ENCODE data around the gene PPM1M.

Gene PPM1M

GRCh38 chr3:52277972-52278509 is 32.5 kb downstream of the PPM1M start (continued):
- TF ChIP-seq, protein P1, sequence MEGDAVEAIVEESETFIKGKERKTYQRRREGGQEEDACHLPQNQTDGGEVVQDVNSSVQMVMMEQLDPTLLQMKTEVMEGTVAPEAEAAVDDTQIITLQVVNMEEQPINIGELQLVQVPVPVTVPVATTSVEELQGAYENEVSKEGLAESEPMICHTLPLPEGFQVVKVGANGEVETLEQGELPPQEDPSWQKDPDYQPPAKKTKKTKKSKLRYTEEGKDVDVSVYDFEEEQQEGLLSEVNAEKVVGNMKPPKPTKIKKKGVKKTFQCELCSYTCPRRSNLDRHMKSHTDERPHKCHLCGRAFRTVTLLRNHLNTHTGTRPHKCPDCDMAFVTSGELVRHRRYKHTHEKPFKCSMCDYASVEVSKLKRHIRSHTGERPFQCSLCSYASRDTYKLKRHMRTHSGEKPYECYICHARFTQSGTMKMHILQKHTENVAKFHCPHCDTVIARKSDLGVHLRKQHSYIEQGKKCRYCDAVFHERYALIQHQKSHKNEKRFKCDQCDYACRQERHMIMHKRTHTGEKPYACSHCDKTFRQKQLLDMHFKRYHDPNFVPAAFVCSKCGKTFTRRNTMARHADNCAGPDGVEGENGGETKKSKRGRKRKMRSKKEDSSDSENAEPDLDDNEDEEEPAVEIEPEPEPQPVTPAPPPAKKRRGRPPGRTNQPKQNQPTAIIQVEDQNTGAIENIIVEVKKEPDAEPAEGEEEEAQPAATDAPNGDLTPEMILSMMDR (tag by site-specific recombination; IDR thresholded peaks at IDR 0.05) = peak; percentile 65
- no peak for TF ChIP-seq HOXD13 (CRISPR knock-in tag; IDR thresholded peaks at IDR 0.05; ENCODE audit: borderline replicate concordance)
- TF ChIP-seq ZNF501 (tag by site-specific recombination; IDR thresholded peaks at IDR 0.05) = 0 out of 2 replicates have a peak, but pooled peaks have one; percentile 22
- no peak for TF ChIP-seq ZBTB48 (tag by site-specific recombination; IDR thresholded peaks at IDR 0.05)
- TF ChIP-seq ZNF791 (tag by site-specific recombination; IDR thresholded peaks at IDR 0.05) = no peak
- TF ChIP-seq ZNF549 (tag by site-specific recombination; IDR thresholded peaks at IDR 0.05) = no peak
- TF ChIP-seq, protein P2, sequence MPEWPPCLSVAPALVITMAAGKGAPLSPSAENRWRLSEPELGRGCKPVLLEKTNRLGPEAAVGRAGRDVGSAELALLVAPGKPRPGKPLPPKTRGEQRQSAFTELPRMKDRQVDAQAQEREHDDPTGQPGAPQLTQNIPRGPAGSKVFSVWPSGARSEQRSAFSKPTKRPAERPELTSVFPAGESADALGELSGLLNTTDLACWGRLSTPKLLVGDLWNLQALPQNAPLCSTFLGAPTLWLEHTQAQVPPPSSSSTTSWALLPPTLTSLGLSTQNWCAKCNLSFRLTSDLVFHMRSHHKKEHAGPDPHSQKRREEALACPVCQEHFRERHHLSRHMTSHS (tag by site-specific recombination; IDR thresholded peaks at IDR 0.05) = no peak
- no peak for TF ChIP-seq AEBP2 (tag by site-specific recombination; IDR thresholded peaks at IDR 0.05; ENCODE audit: borderline replicate concordance)
- no peak for TF ChIP-seq ZNF140 (tag by site-specific recombination; IDR thresholded peaks at IDR 0.05)
- 0 out of 2 replicates have a peak, but pooled peaks have one; percentile 3 for TF ChIP-seq BCL11A (tag by site-specific recombination; IDR thresholded peaks at IDR 0.05; ENCODE audit: low read depth)

- H3K36me3 ChIP-seq (ENCODE audit: control insufficient read depth in 2 of 2, insufficient read depth in 1 of 2, low read length in 2 of 2) = peaks cover 1 to 28% of the 10 kb centered on the region in 2 experiments; a peak in 2 of 3 replicates
- no peaks in the 10 kb centered on the region for H3K9me3 ChIP-seq (ENCODE audit: control insufficient read depth, insufficient read depth, low read depth, low read length)
- ChIA-PET CTCF (interaction anchor here (0.6 to 1.3 kb wide), 10 partner anchors 8 to 831 kb away, joined by 3 to 6 read pairs (median 3); partner anchors contain the start of genes GPR62 and TWF2), POLR2A (interaction anchor here (0.6 to 2.3 kb wide), 6 partner anchors 9 to 337 kb away, joined by 3 to 23 read pairs (median 4); partner anchors contain the start of genes GLYCTK, PARP3, PPM1M and RRP9)
- H3K4me1 ChIP-seq (ENCODE audit: control insufficient read depth, insufficient read depth, low read length) = no peaks in the 10 kb centered on the region
- peak within 1 kb of the TSS; percentile 82 for H3K4me3 ChIP-seq (ENCODE audit: low read depth, low read length)
- H3K27ac ChIP-seq (ENCODE audit: extremely low read depth, low read depth, low read length) = peak within 1 kb of the TSS; percentile 95
- TF ChIP-seq ZIC2 (tag by site-specific recombination; IDR thresholded peaks at IDR 0.05) (peak; percentile 46), ZNF423 (tag by site-specific recombination; IDR thresholded peaks at IDR 0.05) (peak; percentile 26; the same call in 1 of the 2 replicates), ZFP37 (tag by site-specific recombination; IDR thresholded peaks at IDR 0.05) (0 out of 2 replicates have a peak, but pooled peaks have one; percentile 67), ZNF37A (tag by site-specific recombination; IDR thresholded peaks at IDR 0.05) (no peak), ZNF223 (tag by site-specific recombination; IDR thresholded peaks at IDR 0.05) (no peak), ZNF707 (tag by site-specific recombination; IDR thresholded peaks at IDR 0.05) (no peak), ZNF555 (tag by site-specific recombination; conservative IDR thresholded peaks at IDR 0.05) (no peak), YY2 (tag by site-specific recombination; IDR thresholded peaks at IDR 0.05) (peak; percentile 78), SP2 (tag by site-specific recombination; IDR thresholded peaks at IDR 0.05) (peak; percentile 80), ZNF692 (tag by site-specific recombination; IDR thresholded peaks at IDR 0.05) (0 out of 2 replicates have a peak, but pooled peaks have one; percentile 27), ZNF394 (tag by site-specific recombination; IDR thresholded peaks at IDR 0.05; ENCODE audit: borderline replicate concordance) (0 out of 2 replicates have a peak, but pooled peaks have one; percentile 44), ZNF350 (tag by site-specific recombination; IDR thresholded peaks at IDR 0.05) (no peak), ZNF549 (tag by site-specific recombination; IDR thresholded peaks at IDR 0.05) (no peak), ZNF239 (tag by site-specific recombination; IDR thresholded peaks at IDR 0.05) (no peak)
- TF ChIP-seq, protein P3, sequence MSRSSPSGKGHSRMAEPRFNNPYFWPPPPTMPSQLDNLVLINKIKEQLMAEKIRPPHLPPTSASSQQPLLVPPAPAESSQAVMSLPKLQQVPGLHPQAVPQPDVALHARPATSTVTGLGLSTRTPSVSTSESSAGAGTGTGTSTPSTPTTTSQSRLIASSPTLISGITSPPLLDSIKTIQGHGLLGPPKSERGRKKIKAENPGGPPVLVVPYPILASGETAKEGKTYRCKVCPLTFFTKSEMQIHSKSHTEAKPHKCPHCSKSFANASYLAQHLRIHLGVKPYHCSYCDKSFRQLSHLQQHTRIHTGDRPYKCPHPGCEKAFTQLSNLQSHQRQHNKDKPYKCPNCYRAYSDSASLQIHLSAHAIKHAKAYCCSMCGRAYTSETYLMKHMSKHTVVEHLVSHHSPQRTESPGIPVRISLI (tag by site-specific recombination; IDR thresholded peaks at IDR 0.05) = peak; percentile 57
- TF ChIP-seq, protein P4, sequence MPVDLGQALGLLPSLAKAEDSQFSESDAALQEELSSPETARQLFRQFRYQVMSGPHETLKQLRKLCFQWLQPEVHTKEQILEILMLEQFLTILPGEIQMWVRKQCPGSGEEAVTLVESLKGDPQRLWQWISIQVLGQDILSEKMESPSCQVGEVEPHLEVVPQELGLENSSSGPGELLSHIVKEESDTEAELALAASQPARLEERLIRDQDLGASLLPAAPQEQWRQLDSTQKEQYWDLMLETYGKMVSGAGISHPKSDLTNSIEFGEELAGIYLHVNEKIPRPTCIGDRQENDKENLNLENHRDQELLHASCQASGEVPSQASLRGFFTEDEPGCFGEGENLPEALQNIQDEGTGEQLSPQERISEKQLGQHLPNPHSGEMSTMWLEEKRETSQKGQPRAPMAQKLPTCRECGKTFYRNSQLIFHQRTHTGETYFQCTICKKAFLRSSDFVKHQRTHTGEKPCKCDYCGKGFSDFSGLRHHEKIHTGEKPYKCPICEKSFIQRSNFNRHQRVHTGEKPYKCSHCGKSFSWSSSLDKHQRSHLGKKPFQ (tag by site-specific recombination; IDR thresholded peaks at IDR 0.05) = no peak
- TF ChIP-seq, protein P5, sequence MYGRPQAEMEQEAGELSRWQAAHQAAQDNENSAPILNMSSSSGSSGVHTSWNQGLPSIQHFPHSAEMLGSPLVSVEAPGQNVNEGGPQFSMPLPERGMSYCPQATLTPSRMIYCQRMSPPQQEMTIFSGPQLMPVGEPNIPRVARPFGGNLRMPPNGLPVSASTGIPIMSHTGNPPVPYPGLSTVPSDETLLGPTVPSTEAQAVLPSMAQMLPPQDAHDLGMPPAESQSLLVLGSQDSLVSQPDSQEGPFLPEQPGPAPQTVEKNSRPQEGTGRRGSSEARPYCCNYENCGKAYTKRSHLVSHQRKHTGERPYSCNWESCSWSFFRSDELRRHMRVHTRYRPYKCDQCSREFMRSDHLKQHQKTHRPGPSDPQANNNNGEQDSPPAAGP (tag by site-specific recombination; IDR thresholded peaks at IDR 0.05) = no peak
These were observed 33.0 kb downstream of the PPM1M start, which contains the start of gene WDR82 for GRCh38 chr3:52278510-52279069. Gene WDR82, minus strand, starts transcription at chr3:52278649. Its CDS starts 288 bp downstream, at chr3:52278361.

Data from HEK293 (cell line).